Adipose tissue (tissue), 3 donors: Measurements from ENCODE around the gene NADSYN1. TPM values are rescaled to one million over a fixed set of nuclear protein-coding genes. Genes with fewer than 3 reads are reported as not detected.

ENCODE experiments used
- H3K27ac ChIP-seq: one replicate; pipeline ENCODE4 v1.5.1; 2013; ENCODE audit warnings: low read depth, low read length
- WGBS, 3 donors: extraction: QIAGEN DNeasy Blood & Tissue Kit; methylation state at CpG; one replicate each; pipeline ENCODE4 v1.1.7; 2013; 5-methylcytosine and 5-hydroxymethylcytosine counted together
- polyA plus RNA-seq, 3 donors: library from polyadenylated mRNA; stranded (reverse); fragments of 200-250 nt; gene quantifications; one replicate each; pipeline ENCODE4 v1.2.3, GENCODE V29; 2013
- donor health status: healthy with polysubstance abuse.
- donor health status: Bipolar disorder and iron deficiency.
- donor health status: healthy.

NADSYN1 gene
- polyA plus RNA-seq, 3 donors, result 30.6 to 40.6 (median 35.9) TPM

DNA sequence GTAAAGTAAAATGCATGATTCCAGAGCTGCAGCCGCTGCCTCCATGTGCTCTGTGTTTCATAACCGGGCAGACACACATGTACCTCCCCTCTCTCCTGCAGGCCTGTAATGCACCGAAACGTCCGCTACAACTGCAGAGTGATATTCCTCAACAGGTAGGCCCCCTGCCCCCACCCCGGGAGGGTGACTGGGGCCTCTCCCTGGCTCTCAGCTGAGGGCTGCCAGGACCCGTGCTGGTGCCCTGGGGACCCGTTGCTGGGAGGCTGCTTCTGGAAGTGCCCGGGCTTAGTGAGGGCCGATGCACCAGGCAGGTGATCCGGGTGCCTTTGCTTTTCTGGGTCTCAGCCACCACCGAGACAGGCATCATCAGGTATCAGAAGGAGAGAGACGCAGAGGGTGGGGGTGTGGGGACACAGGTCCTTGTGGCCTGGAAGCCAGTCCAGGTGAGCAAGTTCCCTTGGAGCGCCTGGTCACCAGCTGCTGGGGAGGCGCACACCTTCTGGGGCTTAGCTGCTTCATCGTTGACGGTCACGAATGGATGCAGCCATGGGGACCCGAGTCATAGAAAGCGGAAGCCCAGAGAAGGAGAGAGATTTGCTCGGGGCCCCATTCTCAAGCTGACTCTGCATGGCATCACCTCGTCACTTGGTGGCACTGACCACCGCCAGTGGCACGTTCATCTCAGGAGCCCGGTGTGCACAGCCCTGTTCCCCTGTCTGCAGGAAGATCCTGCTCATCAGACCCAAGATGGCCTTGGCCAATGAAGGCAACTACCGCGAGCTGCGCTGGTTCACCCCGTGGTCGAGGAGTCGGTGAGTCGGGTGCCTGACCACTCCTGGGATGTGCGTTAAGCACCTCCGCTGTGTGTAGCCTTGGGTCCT is 10.6 kb downstream of the NADSYN1 start:
- WGBS, 3 donors, result 94 to 97% (median 94%) methylated on average over 34 of the region's 34 CpGs
- no peak overlapping the region for H3K27ac ChIP-seq

GRCh38 chr11:71465054-71465453 is 12.1 kb downstream of the NADSYN1 start:
- H3K27ac ChIP-seq, result no peak overlapping the region
- 93 to 97% (median 97%) methylated on average over 4 of the region's 4 CpGs for WGBS, 3 donors

DNA sequence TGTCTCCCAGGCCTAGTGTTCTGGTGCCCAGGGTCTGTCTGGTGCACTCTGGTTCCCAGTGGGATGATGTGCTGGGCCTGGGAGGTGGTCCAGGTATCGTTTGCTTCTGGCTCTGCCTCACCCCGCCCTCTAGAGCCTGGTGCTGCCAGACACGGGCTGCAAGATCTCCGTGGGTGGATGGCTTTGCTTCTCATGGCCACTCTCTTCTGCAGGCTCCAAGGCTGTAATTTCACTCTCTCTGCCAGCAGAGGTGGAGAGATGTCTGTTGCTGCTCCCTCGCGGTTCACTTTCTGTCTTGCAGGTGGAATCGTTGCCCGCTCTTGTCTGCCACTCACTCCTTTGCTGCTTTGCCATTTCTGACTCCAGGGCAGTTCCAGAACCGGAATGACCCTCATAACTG is 13.4 kb downstream of the NADSYN1 start:
- H3K27ac ChIP-seq, result no peak overlapping the region
- whole genome bisulfite sequencing, 3 donors, result 78 to 83% (median 83%) methylated on average over 9 of the region's 9 CpGs

DNA sequence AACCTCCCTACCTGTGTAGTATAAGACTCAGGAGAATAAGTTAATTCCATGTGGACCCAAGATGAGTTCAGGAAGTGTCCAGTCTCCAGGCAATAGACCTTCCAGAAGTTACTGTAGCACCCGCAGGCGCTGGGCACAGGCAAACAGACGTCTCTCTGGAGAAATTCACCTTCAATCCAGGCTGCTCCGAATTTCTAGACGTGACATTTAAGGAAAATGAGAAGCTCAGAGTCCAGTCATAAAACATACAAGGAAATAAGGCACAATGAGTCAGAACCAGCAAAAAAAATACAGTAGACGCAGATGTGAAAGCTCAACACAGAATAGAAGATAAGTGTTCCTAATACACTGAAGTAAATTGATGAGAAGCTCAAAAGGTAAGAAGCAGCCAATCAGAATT is 14.2 kb downstream of the NADSYN1 start:
- WGBS, 3 donors, result 93 to 96% (median 96%) methylated on average over 6 of the region's 6 CpGs
- H3K27ac ChIP-seq, result no peak overlapping the region

DNA sequence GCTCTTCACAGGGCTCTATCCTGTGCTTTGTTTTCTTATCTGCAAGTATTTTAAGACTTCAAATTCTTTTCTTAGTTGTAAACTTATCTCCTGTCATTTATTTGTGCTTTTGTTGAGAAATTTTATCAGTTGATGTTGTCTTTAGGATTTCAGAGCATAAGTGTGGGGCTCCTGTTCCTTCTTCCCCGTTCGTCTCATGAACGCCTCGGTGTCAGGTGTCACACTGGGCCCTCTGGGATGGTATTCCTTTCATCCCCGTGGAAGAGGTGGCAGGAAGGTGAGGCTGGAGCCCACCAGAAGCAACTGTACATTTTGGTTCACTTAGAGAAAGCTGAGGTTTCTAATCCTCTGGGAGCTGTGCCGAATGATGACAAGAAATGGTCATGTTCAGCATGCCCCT is 17.9 kb downstream of the NADSYN1 start:
- WGBS, 3 donors, result 65 to 77% (median 65%) methylated on average over 6 of the region's 6 CpGs
- H3K27ac ChIP-seq, result no peak overlapping the region

- 88 to 94% (median 92%) methylated on average over 10 of the region's 10 CpGs for WGBS, 3 donors
- no peak overlapping the region for H3K27ac ChIP-seq
Observed at GRCh38 chr11:71472357-71472885, 19.4 kb downstream of the NADSYN1 start.

DNA sequence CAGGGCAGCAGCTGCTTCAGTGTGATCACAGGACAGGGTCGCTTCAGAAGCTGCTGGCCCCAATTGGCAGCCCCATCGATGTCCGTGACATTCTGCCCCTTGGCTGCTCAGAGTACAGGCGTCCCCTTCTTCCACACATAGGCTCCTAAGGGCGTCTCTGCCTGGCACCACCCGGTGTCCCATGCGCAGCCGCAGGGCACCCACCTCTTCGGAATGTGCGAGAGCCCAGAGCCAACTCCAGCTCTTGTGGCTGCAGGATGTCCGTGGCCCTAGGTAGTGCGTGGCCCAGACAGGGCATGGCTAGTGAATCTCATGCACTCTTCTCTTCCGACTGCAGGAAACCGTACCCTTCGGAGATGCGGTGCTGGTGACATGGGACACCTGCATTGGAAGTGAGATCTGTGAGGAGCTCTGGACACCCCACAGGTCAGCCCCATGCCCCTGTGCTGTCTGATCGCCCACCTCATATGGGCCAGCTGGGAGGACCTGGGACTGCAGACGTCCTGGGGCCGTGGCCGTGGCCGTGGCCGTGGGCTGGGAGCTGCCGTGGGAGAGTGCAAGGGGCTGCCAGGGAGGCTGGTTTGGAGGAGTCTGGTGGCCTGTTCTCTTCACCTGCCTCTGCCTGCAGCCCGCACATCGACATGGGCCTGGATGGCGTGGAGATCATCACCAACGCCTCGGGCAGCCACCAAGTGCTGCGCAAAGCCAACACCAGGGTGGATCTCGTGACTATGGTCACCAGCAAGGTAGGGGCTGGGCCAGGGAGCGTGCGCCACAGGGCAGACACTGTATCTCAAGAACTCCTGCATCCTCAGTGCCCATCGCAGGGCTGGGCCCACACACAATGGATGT is 20.2 kb downstream of the NADSYN1 start:
- no peak overlapping the region for H3K27ac ChIP-seq
- 95 to 98% (median 97%) methylated on average over 27 to 33 of the region's 33 CpGs for WGBS, 3 donors

DNA sequence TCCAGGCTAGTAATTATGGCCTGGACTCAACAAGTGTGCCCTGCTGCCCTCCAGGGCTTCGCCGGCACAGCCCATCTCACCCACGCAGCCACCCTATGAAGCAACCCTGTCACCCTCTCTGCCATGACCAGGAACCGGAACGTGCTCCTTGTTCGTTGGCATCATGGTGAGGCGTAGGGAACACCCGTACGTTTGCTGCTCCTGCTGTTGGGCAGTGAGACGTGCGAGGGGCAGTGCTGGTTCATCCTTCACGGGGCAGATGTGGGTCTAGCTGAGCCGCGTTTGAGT is 20.7 kb downstream of the NADSYN1 start:
- H3K27ac ChIP-seq, result no peak overlapping the region
- 97 to 98% (median 98%) methylated on average over 14 of the region's 14 CpGs for WGBS, 3 donors

- 95 to 97% (median 95%) methylated on average over 25 to 27 of the region's 27 CpGs for WGBS, 3 donors
- no peak overlapping the region for H3K27ac ChIP-seq
Observed at GRCh38 chr11:71474141-71474770, 21.3 kb downstream of the NADSYN1 start.

DNA sequence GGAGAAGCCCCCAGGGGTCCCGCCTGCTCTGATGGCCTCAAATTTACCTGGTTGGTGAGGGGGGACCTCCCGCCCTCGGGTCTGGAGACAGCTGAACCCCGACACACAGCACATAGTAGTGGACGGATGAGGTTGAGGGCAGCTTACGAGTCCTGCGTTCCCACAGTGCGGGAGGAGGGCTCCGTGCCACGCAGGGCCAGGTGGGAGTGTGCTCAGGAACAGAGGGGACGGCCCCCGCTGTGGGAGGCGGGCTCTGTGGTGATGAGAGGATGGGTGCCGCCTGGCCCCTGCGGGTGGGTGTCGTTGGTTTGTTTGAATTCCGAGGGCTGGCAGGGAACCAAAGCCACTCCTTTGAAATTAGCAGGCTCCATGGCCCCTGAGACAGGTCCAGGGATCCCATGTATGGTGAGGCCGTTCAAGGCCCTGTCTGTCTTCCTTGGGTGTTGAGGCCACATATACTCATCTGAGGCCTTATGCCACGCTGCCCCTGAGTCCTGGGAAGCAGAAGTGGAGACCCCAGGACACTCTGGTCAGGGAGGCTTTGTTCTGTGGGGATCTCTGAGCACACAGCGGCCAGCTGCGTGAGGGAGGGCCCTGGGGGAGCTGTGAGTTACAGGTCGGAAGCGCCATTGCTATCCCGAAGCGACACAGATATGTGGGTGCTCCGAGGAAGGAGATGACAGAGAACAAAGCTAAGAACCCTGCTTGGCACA is 21.9 kb downstream of the NADSYN1 start:
- 94 to 95% (median 94%) methylated on average over 26 of the region's 26 CpGs for WGBS, 3 donors
- no peak overlapping the region for H3K27ac ChIP-seq

- WGBS, 3 donors, result 95 to 97% (median 96%) methylated on average over 21 of the region's 21 CpGs
- H3K27ac ChIP-seq, result no peak overlapping the region
Observed at GRCh38 chr11:71476031-71476430, 23.0 kb downstream of the NADSYN1 start.

DNA sequence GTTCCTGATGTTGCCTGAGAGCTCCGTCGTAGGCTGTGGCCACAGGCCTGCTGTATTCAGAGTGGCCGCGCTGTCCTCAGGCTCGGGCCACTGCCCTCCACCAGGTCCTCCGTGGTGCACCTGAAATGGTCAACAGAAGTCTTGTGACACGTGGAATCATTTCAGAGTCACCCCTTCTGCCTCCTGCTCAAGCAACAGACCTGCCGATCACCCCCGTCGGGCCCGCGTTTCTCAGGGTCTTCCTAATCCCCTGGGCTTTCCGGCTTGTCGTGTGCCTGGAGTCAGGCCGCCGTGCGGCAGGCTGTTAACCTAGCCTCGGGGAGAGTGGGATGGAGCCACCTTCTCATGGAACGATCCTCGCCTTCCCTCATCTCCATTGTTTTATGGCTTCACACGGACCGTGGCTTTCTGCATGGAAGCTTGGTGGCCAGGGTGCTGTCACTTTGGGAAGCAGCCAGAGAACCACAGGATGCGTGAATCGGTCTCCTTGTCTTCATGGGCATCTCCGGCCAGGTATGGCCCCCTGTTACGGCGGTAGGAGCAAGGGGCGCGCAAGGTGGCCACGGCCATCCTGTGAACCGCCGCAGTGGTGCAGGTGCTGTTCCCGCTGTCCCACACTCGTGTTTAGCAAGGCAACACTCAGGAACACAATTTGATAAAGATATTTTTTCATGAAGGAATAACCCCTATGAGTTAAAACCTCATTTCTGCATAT is 24.1 kb downstream of the NADSYN1 start:
- H3K27ac ChIP-seq, result no peak overlapping the region
- WGBS, 3 donors, result 91 to 96% (median 92%) methylated on average over 34 of the region's 34 CpGs

GRCh38 chr11:71477641-71478527 is 24.9 kb downstream of the NADSYN1 start:
- no peak overlapping the region for H3K27ac ChIP-seq
- WGBS, 3 donors, result 67 to 77% (median 75%) methylated on average over 25 of the region's 25 CpGs

DNA sequence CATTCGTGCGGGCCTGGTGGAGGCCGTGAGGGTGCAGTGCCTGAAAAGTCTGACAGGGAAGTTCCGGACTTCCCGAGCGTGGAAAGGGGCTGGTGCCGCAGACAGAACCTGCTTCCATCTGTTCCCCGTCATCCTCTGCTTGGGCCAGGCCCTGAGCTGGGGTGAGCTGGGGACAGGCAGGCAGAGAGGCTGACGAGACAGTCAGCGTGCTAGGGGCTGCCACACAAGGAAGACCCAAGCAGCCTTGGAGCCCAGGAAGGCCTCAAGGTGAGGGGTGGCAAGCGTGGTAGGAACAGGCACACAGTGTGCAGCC is 25.5 kb downstream of the NADSYN1 start:
- no peak overlapping the region for H3K27ac ChIP-seq
- WGBS, 3 donors, result 89 to 90% (median 90%) methylated on average over 11 of the region's 11 CpGs

DNA sequence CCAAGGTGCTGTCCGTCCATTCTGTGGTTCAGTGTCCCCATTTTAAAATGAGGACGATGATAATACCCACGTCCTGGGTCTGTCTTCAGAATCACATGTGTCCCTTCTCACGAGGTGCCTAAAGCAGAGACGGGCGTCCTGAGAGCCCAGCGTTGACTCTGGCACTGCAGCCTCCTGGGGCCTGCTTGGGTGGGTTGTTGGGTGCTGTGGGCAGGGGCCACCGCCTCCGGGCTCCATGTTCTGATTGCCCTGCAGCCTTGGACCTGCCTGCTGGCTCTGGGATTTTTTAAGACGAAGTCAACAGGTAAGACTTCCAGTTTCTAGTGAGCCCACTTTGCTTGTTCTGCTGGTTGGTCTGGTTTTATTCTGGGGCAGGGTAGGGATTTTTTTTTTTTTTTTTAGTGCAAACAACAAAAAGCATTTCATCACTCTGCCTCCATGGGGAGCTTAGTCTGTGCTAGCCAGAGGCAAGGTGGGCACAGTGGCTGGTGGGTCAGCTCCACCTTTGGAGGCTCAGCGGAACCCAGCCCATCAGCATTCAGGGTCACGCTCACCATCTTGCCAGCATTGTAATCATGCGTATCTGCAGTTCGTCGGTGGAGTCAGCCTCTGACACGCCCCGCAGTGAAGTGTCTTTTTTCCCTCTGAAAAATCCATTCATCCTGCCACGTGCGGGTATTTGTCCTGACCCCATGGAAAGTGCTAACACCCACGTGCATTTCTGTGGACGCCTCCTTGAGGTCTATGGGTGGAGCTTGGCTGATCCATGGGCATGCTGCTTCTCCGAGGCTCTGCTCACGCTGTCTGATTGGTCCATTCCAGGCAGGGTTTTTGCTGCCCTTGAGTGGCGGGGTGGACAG is 28.3 kb downstream of the NADSYN1 start:
- 90 to 92% (median 90%) methylated on average over 24 of the region's 24 CpGs for WGBS, 3 donors
- no peak overlapping the region for H3K27ac ChIP-seq

DNA sequence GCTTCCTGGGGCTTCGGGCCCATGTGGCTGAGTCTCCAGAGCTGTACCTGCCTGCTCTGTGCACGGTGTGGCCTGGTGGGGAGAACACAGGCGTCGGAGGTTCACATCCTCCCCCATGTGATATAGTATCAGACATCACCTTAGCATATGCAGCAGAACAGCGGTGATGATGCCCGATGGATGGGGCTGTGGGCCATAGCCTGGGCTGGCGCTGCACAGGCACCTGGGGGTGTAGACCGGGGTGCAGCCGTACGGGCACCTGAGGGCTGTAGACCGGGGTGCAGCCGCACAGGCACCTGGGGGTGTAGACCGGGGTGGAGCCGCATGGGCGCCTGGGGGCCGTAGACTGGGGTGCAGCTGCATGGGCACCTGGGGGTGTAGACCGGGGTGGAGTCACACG is 29.2 kb downstream of the NADSYN1 start:
- H3K27ac ChIP-seq, result no peak overlapping the region
- WGBS, 3 donors, result 95 to 99% (median 99%) methylated on average over 18 of the region's 18 CpGs
